HepG2 (cell line): ENCODE data around the gene APOC3. TPM values are rescaled to one million over a fixed set of nuclear protein-coding genes. Genes with fewer than 3 reads are reported as not detected.

Experiments
- ATF7-NPFF ChIP-seq: sonication (generic); formaldehyde crosslinking; IDR thresholded peaks from 2 replicates; pipeline ENCODE4 v1.8.1; 2023; ENCODE audit warnings: mild to moderate bottlenecking, low read depth, missing genetic modification reagents, moderate library complexity
- CC2D1A ChIP-seq: sonication (generic); formaldehyde crosslinking; IDR thresholded peaks from 2 replicates; pipeline ENCODE4 v1.8.1; 2023; ENCODE audit warnings: mild to moderate bottlenecking, missing genetic modification reagents
- E2F2 ChIP-seq: sonication (generic); formaldehyde crosslinking; IDR thresholded peaks from 2 replicates; pipeline ENCODE4 v1.4.0; 2020; ENCODE audit warnings: missing genetic modification reagents, borderline replicate concordance
- GATA4 ChIP-seq: sonication (generic); IDR thresholded peaks from 2 replicates; pipeline ENCODE4 v1.6.1; 2016; ENCODE audit warnings: antibody characterized with exemption, low read depth, borderline replicate concordance
- HOMEZ ChIP-seq: IDR thresholded peaks from 2 replicates; pipeline ENCODE4 v1.6.1; 2016; ENCODE audit warnings: low read depth
- MEF2D ChIP-seq: sonication (generic); formaldehyde crosslinking; IDR thresholded peaks from 2 replicates; pipeline ENCODE4 v1.5.1; 2020; ENCODE audit warnings: mild to moderate bottlenecking, missing genetic modification reagents
- MXD4 ChIP-seq: IDR thresholded peaks from 2 replicates; pipeline ENCODE4 v1.6.1; 2016; ENCODE audit warnings: mild to moderate bottlenecking, missing biosample characterization, missing genetic modification reagents
- PHF21A ChIP-seq: sonication (generic); formaldehyde crosslinking; IDR thresholded peaks from 2 replicates; pipeline ENCODE4 v1.5.0; 2020; ENCODE audit warnings: mild to moderate bottlenecking, missing genetic modification reagents
- POGK ChIP-seq: sonication (generic); formaldehyde crosslinking; conservative IDR thresholded peaks from 2 replicates; pipeline ENCODE4 v1.8.0; 2022; ENCODE audit warnings: mild to moderate bottlenecking, moderate library complexity, missing genetic modification reagents
- SCMH1 ChIP-seq: sonication (generic); formaldehyde crosslinking; IDR thresholded peaks from 2 replicates; pipeline ENCODE4 v1.9.0; 2021; ENCODE audit warnings: missing genetic modification reagents, mild to moderate bottlenecking, borderline replicate concordance
- SOX5 ChIP-seq: IDR thresholded peaks from 2 replicates; pipeline ENCODE4 v1.6.1; 2016; ENCODE audit warnings: borderline replicate concordance
- SRSF9 ChIP-seq: fragments of 200-400 bp; formaldehyde crosslinking; IDR thresholded peaks from 2 replicates; pipeline ENCODE4 v1.6.1; 2018; ENCODE audit warnings: borderline replicate concordance, mild to moderate bottlenecking, low read depth, low read length; ENCODE audit not compliant: insufficient read depth, poor library complexity, severe bottlenecking
- THAP11 ChIP-seq: IDR thresholded peaks from 2 replicates; pipeline ENCODE4 v1.6.1; 2016; ENCODE audit warnings: missing biosample characterization, missing genetic modification reagents
- ZFP82 ChIP-seq: sonication (generic); formaldehyde crosslinking; IDR thresholded peaks from 2 replicates; pipeline ENCODE4 v1.5.1; 2020; ENCODE audit warnings: mild to moderate bottlenecking, missing genetic modification reagents, borderline replicate concordance
- ZFX ChIP-seq: sonication (generic); formaldehyde crosslinking; IDR thresholded peaks from 2 replicates; pipeline ENCODE4 v1.4.0; 2020; ENCODE audit warnings: mild to moderate bottlenecking, low read depth, missing genetic modification reagents, moderate library complexity
- ZNF547 ChIP-seq: sonication (generic); formaldehyde crosslinking; IDR thresholded peaks from 2 replicates; pipeline ENCODE4 v1.5.1; 2020; ENCODE audit warnings: mild to moderate bottlenecking, missing genetic modification reagents
- ZNF609 ChIP-seq: sonication (generic); formaldehyde crosslinking; IDR thresholded peaks from 2 replicates; pipeline ENCODE4 v1.4.0; 2020; ENCODE audit warnings: mild to moderate bottlenecking, missing genetic modification reagents, borderline replicate concordance
- ZNF792 ChIP-seq: IDR thresholded peaks from 2 replicates; pipeline ENCODE4 v1.6.1; 2016
- polyA plus RNA-seq, 8 experiments: library from polyadenylated mRNA; depleted of rRNA in 3 of 8; stranded (reverse) in 7 of 8; unstranded in 1 of 8; fragments of >200 nt; fragmentation: Illumina TruSeq in 4 of 8; extraction: Trizol in 4 of 8; gene quantifications; 2 replicates each; pipeline versions ENCODE4 v1.2.1 to v1.2.3, GENCODE V29; 2011 to 2016; ENCODE audit warnings: low read depth in 4 of 8, missing spikeins in 1 of 8, mixed read lengths in 1 of 8; ENCODE audit not compliant: insufficient read depth in 1 of 8
- total RNA-seq, 5 experiments: library from RNA; depleted of rRNA; stranded (reverse); fragments of >200 nt; fragmentation: Illumina TruSeq; extraction: Trizol; gene quantifications; 2 replicates each; pipeline ENCODE4 v1.2.3, GENCODE V29; 2016; ENCODE audit warnings: low read depth in 1 of 5
- TF ChIP-seq, protein P1 (sequence below): sonication (generic); formaldehyde crosslinking; conservative IDR thresholded peaks from 2 replicates; pipeline ENCODE4 v1.4.0; 2020; ENCODE audit warnings: missing genetic modification reagents

APOC3 gene
- total and polyA plus RNA-seq, 2 of the 13 experiments (the other 11 are each of a cell fraction or from before 2014, with no cell fraction given): 314 to 687 TPM

DNA sequence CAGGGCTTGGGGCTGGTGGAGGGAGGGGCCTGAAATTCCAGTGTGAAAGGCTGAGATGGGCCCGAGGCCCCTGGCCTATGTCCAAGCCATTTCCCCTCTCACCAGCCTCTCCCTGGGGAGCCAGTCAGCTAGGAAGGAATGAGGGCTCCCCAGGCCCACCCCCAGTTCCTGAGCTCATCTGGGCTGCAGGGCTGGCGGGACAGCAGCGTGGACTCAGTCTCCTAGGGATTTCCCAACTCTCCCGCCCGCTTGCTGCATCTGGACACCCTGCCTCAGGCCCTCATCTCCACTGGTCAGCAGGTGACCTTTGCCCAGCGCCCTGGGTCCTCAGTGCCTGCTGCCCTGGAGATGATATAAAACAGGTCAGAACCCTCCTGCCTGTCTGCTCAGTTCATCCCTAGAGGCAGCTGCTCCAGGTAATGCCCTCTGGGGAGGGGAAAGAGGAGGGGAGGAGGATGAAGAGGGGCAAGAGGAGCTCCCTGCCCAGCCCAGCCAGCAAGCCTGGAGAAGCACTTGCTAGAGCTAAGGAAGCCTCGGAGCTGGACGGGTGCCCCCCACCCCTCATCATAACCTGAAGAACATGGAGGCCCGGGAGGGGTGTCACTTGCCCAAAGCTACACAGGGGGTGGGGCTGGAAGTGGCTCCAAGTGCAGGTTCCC, at the start of gene APOC3 (continued):
- TF ChIP-seq ZNF609 (CRISPR knock-in tag) (peak; percentile 84), HOMEZ (CRISPR knock-in tag) (no peak), ZFX (peak; percentile 75), POGK (0 out of 2 replicates have a peak, but pooled peaks have one; percentile 45), MXD4 (CRISPR knock-in tag) (peak; percentile 48; the same call in 1 of the 2 replicates), ZNF792 (CRISPR knock-in tag) (no peak; the same call in 1 of the 2 replicates), SRSF9 (no peak), CC2D1A (CRISPR knock-in tag) (no peak), ZFP82 (CRISPR knock-in tag) (no peak; the same call in 1 of the 2 replicates), GATA4 (peak; percentile 78; the same call in 1 of the 2 replicates), PHF21A (CRISPR knock-in tag) (peak; percentile 89), MEF2D (CRISPR knock-in tag) (peak; percentile 55; the same call in 1 of the 2 replicates), ATF7-NPFF (CRISPR knock-in tag) (peak; percentile 47; the same call in 1 of the 2 replicates), THAP11 (CRISPR knock-in tag) (no peak), ZNF547 (CRISPR knock-in tag) (no peak; the same call in 1 of the 2 replicates), E2F2 (no peak), SCMH1 (CRISPR knock-in tag) (no peak), SOX5 (CRISPR knock-in tag) (peak; percentile 64)
- TF ChIP-seq, protein P1, sequence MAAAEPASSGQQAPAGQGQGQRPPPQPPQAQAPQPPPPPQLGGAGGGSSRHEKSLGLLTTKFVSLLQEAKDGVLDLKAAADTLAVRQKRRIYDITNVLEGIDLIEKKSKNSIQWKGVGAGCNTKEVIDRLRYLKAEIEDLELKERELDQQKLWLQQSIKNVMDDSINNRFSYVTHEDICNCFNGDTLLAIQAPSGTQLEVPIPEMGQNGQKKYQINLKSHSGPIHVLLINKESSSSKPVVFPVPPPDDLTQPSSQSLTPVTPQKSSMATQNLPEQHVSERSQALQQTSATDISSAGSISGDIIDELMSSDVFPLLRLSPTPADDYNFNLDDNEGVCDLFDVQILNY (CRISPR knock-in tag): no peak
